Measurements from ENCODE around the gene PSMB9. TPM values are rescaled to one million over a fixed set of nuclear protein-coding genes. Genes with fewer than 3 reads are reported as not detected.

The PSMB9 gene
- total RNA-seq, 3 donors from 2014 or later (not counting 1 experiment from before 2014, with no cell fraction given), result 112 to 190 (median 182) TPM

- Mint-ChIP-seq H3K27me3 (ENCODE audit: low read depth in 2 of 2) (no peaks in the 10 kb centered on the region), H3K9me3 (no peaks in the 10 kb centered on the region), H3K36me3 (peaks cover 31% of the 10 kb centered on the region), H3K4me3 (no peak overlapping the region), H3K4me1 (peaks cover 15 to 24% of the 10 kb centered on the region in 2 donors), H3K27ac (no peak overlapping the region)
- Histone ChIP-seq H3K4me1 (ENCODE audit: control insufficient read depth, insufficient read depth, low read length) (no peaks in the 10 kb centered on the region), H3K27ac (ENCODE audit: low read length) (no peak overlapping the region), H3K27me3 (ENCODE audit: control insufficient read depth, insufficient read depth, low read length) (no peaks in the 10 kb centered on the region), H3K9me3 (ENCODE audit: control insufficient read depth, insufficient read depth, low read length) (no peaks in the 10 kb centered on the region), H3K4me3 (ENCODE audit: low read length) (no peak overlapping the region), H3K36me3 (ENCODE audit: control insufficient read depth, insufficient read depth, low read length) (peaks cover 73% of the 10 kb centered on the region)
- WGBS (ENCODE audit: insufficient coverage), result 83% methylated on average over 7 of the region's 7 CpGs
- no peak for ATAC-seq
- DNase-seq, result no peak
- intact Hi-C loops (cut with micrococcal nuclease), result no loop called here
- no peak for TF ChIP-seq CTCF (IDR thresholded peaks at IDR 0.05)
Observed at GRCh38 chr6:32829495-32829894, 24.5 kb upstream of the PSMB9 start.

GRCh38 chr6:32830017-32830416, 24.0 kb upstream of the PSMB9 start:
- no peak for ATAC-seq
- Mint-ChIP-seq H3K4me3 (no peak overlapping the region), H3K27me3 (ENCODE audit: low read depth in 2 of 2) (no peaks in the 10 kb centered on the region), H3K4me1 (peaks cover 19 to 29% of the 10 kb centered on the region in 2 donors), H3K9me3 (no peaks in the 10 kb centered on the region), H3K27ac (no peak overlapping the region), H3K36me3 (peaks cover 36% of the 10 kb centered on the region)
- no peak for TF ChIP-seq CTCF (IDR thresholded peaks at IDR 0.05)
- WGBS (ENCODE audit: insufficient coverage), result 97% methylated on average over 5 of the region's 5 CpGs
- Histone ChIP-seq H3K9me3 (ENCODE audit: control insufficient read depth, insufficient read depth, low read length) (no peaks in the 10 kb centered on the region), H3K27me3 (ENCODE audit: control insufficient read depth, insufficient read depth, low read length) (no peaks in the 10 kb centered on the region), H3K4me1 (ENCODE audit: control insufficient read depth, insufficient read depth, low read length) (no peaks in the 10 kb centered on the region), H3K27ac (ENCODE audit: low read length) (no peak overlapping the region), H3K36me3 (ENCODE audit: control insufficient read depth, insufficient read depth, low read length) (peaks cover 78% of the 10 kb centered on the region), H3K4me3 (ENCODE audit: low read length) (no peak overlapping the region)
- intact Hi-C loops (cut with micrococcal nuclease), result no loop called here
- DNase-seq, result no peak

GRCh38 chr6:32830936-32831335, 23.1 kb upstream of the PSMB9 start:
- 86% methylated on average over 4 of the region's 5 CpGs for WGBS (ENCODE audit: insufficient coverage)
- no peak overlapping the region for H3K27ac Mint-ChIP-seq
- no peaks in the 10 kb centered on the region for H3K27me3 Mint-ChIP-seq (ENCODE audit: low read depth in 2 of 2)
- ATAC-seq, result no peak
- TF ChIP-seq CTCF (IDR thresholded peaks at IDR 0.05), result no peak
- H3K4me1 Mint-ChIP-seq, result peaks cover 25 to 38% of the 10 kb centered on the region in 2 donors
- no peaks in the 10 kb centered on the region for H3K4me1 ChIP-seq (ENCODE audit: control insufficient read depth, insufficient read depth, low read length)
- DNase-seq, result no peak
- no peaks in the 10 kb centered on the region for H3K9me3 Mint-ChIP-seq
- H3K27me3 ChIP-seq (ENCODE audit: control insufficient read depth, insufficient read depth, low read length), result no peaks in the 10 kb centered on the region
- no peaks in the 10 kb centered on the region for H3K9me3 ChIP-seq (ENCODE audit: control insufficient read depth, insufficient read depth, low read length)
- H3K4me3 ChIP-seq (ENCODE audit: low read length), result no peak overlapping the region
- no peak overlapping the region for H3K4me3 Mint-ChIP-seq
- peaks cover 87% of the 10 kb centered on the region for H3K36me3 ChIP-seq (ENCODE audit: control insufficient read depth, insufficient read depth, low read length)
- H3K36me3 Mint-ChIP-seq, result peaks cover 37% of the 10 kb centered on the region
- H3K27ac ChIP-seq (ENCODE audit: low read length), result no peak overlapping the region
- intact Hi-C loops (cut with micrococcal nuclease), result no loop called here

- Mint-ChIP-seq H3K36me3 (peaks cover 37% of the 10 kb centered on the region), H3K27me3 (ENCODE audit: low read depth in 2 of 2) (no peaks in the 10 kb centered on the region), H3K9me3 (no peaks in the 10 kb centered on the region), H3K4me1 (peaks cover 36 to 53% of the 10 kb centered on the region in 2 donors), H3K27ac (peak overlapping the region; percentile 25 to 47), H3K4me3 (no peak overlapping the region)
- Histone ChIP-seq H3K4me1 (ENCODE audit: control insufficient read depth, insufficient read depth, low read length) (peaks cover 6% of the 10 kb centered on the region), H3K27ac (ENCODE audit: low read length) (no peak overlapping the region), H3K27me3 (ENCODE audit: control insufficient read depth, insufficient read depth, low read length) (no peaks in the 10 kb centered on the region), H3K9me3 (ENCODE audit: control insufficient read depth, insufficient read depth, low read length) (no peaks in the 10 kb centered on the region), H3K36me3 (ENCODE audit: control insufficient read depth, insufficient read depth, low read length) (peaks cover 95% of the 10 kb centered on the region), H3K4me3 (ENCODE audit: low read length) (no peak overlapping the region)
- DNase-seq, result no peak
- no peak for TF ChIP-seq CTCF (IDR thresholded peaks at IDR 0.05)
- 94% methylated on average over 13 of the region's 13 CpGs for WGBS (ENCODE audit: insufficient coverage)
- ATAC-seq, result no peak
- intact Hi-C loops (cut with micrococcal nuclease), result no loop called here
Observed at GRCh38 chr6:32832535-32832934, 21.5 kb upstream of the PSMB9 start.

Measured in natural killer cell (primary cell).